GM19328 (cell line): ENCODE measurements around the gene SERPINA9.
"Not testable (repeated sequence)": the region's sequence is repeated elsewhere in the genome, so short reads cannot be mapped to it uniquely, and the experiment has no call there.

ENCODE experiments used
- ATAC-seq: cut with Tn5 transposase; IDR thresholded peaks from one replicate; pipeline ENCODE4 v1.9.1; 2021; ENCODE audit warnings: mild to moderate bottlenecking, moderate library complexity; ENCODE audit not compliant: unreplicated experiment

The SERPINA9 gene

DNA sequence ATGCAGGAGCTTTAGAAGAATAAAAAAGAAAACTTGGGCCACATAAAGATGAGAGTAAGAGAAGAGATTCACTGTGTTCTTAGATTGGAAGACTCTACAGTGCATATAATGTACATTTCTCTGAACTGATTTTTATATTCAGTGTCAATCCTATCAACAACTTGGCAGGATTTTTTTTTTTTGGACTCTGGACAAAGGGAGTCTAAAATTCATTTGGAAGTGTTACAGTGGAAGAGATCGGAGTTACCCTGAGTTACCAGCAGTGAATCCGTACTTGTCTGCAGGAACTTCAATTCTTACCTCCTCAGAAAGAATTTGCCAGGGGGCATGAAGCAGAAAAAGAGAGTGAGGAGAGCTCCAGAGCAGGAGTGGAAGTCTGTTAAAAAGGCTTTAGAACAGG, 47.4 kb downstream of the SERPINA9 start:
- no peak for ATAC-seq

DNA sequence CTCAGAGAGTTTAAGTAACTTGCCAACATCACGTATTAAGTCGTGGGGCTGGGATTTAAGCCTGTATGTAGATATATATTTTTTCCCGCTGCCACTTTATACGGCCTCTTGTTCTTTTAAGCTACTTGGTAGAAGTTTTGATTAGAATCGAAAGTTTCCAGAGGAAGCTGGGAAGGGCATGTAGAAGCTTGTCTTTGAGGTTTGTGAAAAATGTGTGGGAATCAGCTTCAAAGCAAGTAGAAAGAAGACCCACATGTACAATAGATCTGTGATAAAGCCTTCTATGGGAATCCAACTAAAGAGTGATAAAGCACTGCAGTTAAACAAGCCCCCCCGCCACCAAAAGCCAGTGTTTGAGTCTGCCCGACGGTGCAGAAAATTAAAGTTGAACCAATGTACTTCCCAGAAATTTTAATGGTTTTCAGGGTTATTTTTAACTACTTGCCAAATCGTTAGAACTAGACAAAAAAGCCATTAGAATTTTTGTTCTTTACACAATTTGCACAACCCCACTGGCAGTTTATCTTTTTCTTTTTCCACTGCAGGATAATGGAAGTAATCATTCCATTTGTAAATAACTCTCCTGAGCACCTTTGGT, 48.9 kb downstream of the SERPINA9 start:
- no peak for ATAC-seq

DNA sequence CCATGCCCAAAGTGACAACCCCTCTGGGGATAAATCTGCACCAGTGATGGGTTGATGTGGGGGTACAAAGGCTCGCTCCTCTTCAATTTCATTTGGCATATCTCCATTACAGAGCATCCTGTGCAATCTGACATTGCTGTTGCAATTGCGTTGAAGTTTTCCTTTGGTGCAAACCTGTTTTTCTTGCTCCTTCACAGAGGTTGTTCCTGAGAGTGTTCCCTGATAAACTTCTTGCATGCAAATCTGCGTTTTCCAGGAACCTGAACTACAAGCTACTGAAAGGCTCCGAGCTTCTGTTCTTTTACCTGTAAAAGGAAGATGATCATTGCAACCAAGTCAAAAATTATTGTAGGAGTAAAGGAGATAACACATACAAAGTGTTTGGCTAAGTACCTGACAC, 49.5 kb downstream of the SERPINA9 start:
- ATAC-seq, result no peak

DNA sequence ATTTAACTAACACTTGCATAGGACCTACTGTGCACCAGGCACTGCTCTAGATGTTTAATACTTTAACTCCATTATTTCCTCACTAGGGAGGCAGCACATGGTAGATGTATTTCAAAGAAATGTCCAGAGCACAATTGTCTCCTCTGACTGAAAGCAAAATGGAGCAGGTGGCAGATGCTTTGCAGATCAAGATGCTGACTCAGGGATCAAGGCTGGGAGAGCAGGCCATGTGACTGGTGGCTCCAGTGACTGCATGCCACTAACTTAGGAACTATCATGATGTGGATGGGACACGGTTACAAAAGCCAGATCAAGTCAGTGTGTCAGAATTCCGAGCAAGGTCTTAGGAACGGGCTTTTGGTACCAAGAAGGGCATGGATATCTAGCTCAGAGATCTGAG, 51.6 kb downstream of the SERPINA9 start:
- ATAC-seq, result no peak

GRCh38 chr14:94423453-94424056, 52.4 kb downstream of the SERPINA9 start:
- no peak for ATAC-seq

DNA sequence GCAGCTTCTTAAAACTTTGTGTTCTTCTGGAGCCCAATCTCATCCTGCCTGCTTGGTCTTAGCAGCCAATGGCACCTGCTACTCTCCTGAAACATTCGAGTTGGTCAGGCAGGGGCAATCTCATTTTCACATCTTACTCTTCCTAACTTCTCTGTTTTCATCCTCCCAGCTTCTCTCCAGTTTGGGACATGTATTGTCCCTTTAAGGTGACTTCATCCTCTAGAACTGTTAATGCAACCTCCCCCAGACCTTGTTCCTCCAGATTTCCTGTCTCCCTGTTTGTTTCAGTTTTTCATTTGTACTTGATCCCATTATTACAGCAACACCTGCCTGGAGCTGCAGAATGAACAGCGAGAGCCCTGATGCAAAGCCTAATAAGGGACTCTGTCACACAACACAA, 54.7 kb downstream of the SERPINA9 start:
- no peak for ATAC-seq

DNA sequence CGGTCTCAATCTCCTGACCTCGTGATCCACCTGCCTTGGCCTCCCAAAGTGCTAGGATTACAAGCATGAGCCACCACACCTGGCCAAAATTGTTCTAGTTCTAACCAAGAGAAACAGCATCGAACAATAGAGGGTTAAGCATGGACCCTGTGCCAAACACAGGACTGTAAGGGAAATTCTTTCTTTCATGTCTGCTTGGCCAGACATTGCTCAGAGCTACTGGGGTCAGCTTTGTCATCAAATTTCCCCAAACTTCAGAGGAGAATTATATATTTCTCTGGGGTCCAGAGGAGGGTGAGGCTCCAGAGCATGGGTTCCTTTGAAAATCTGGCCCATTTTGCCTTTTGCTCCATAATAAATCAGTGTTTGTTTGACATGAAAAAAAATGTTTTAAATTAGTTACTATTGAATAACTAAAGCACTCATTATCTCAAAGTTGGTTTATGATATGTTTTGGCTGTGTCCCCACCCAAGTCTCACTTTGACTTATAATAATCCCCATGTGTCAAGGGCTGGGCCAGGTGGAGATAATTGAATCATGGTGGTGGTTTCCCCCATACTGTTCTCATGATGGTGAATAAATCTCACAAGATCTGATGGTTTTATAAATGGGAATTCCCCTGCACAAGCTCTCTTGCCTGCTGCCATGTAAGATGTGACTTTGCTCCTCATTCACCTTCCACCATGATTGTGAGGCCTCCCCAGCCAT, 58.3 kb downstream of the SERPINA9 start:
- not testable (repeated sequence) for ATAC-seq
